GM13976 (cell line): ENCODE data around the gene HOXD4.
A peak's percentile ranks its signal among the peaks of the same experiment; 100 is the strongest.

Source experiments
- DNase-seq: peaks from one replicate; pipeline ENCODE4 v3.0.0; 2012; ENCODE audit warnings: low spot score
- CTCF ChIP-seq: IDR thresholded peaks from 2 replicates; pipeline ENCODE4 v1.5.1; 2012; ENCODE audit warnings: borderline replicate concordance, mild to moderate bottlenecking; ENCODE audit not compliant: insufficient read depth; ENCODE audit errors: extremely low read depth, missing control alignments, control extremely low read depth
- in situ Hi-C: fragments of 300-500 bp; cut with MboI; formaldehyde crosslinking; loops from one replicate; pipeline ENCODE4 v1.12.0; 2022; ENCODE audit warnings: low sequenced_read_pairs, mixed read lengths, inconsistent platforms; ENCODE audit not compliant: unreplicated experiment

HOXD4 gene

GRCh38 chr2:176167398-176167797 is 16.0 kb downstream of the HOXD4 start:
- TF ChIP-seq CTCF: no peak
- DNase-seq: no peak
- in situ Hi-C loops: no loop called here

- TF ChIP-seq CTCF: no peak
Measured at GRCh38 chr2:176169181-176169580, 17.8 kb downstream of the HOXD4 start.

GRCh38 chr2:176169711-176170110 is 18.4 kb downstream of the HOXD4 start:
- no peak for DNase-seq
- in situ Hi-C loops: no loop called here

More at GRCh38 chr2:176169181-176169580, 17.8 kb downstream of the HOXD4 start:
- no peak for DNase-seq
- in situ Hi-C loops: no loop called here

GRCh38 chr2:176170602-176171305 is 19.4 kb downstream of the HOXD4 start:
- TF ChIP-seq CTCF: no peak
- no peak for DNase-seq
- in situ Hi-C loops: no loop called here

More at GRCh38 chr2:176169711-176170110, 18.4 kb downstream of the HOXD4 start:
- no peak for TF ChIP-seq CTCF

- TF ChIP-seq CTCF: no peak
Measured at GRCh38 chr2:176171351-176172006, 20.1 kb downstream of the HOXD4 start.

GRCh38 chr2:176172007-176172894 is 20.9 kb downstream of the HOXD4 start:
- in situ Hi-C loops: no loop called here
- peak; percentile 11 for DNase-seq
- no peak for TF ChIP-seq CTCF

More at GRCh38 chr2:176171351-176172006, 20.1 kb downstream of the HOXD4 start:
- in situ Hi-C loops: no loop called here
- DNase-seq: no peak
